ENCODE data around the gene CFLAR.
A peak's percentile ranks its signal among the peaks of the same experiment; 100 is the strongest.

The CFLAR gene

DNA sequence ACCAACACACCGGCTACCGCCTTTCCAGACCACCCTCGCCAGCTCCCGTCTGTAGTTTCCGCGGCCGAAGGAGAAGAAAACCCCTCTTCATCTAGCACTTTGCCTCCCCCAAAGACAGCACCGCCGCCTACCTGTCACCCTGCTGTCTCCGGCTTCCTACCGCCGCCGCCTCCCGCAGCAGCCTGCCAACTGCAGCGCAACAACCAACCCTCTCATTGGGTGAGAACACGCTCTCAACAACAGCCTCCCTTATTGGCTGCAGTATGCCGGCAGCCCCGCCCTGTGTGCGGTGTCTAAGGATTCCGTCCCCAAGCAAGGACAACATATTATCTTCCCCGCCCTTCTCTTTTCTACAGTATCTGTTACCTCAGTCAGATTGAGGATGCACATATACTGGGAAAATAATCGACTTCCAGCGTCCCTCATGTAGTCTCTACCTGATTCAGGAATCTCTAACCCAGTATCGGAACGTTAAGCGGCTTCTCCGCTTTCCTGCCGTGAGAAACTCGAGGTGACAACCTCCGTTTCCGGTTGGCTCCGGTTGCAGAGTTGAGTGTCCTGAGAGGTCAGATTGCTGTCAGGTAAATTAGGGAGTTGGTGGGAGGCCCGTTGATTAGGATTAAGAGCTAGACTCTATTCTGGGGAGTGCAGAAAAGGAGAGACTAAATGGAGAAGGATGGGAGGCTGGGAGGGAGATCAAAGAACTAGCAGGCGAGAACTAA is 44.3 kb upstream of the CFLAR start, which contains the start of the genes HYCC2 and NDUFB3 (continued):
- TF ChIP-seq ZNF777 (tag by site-specific recombination; IDR thresholded peaks at IDR 0.05; ENCODE audit: borderline replicate concordance) (peak; percentile 50; the same call in 1 of the 2 replicates), ZNF660 (tag by site-specific recombination; IDR thresholded peaks at IDR 0.05) (peak; percentile 85; the same call in 1 of the 2 replicates), ZSCAN30 (tag by site-specific recombination; IDR thresholded peaks at IDR 0.05) (peak; percentile 86), KLF7 (tag by site-specific recombination; IDR thresholded peaks at IDR 0.05; ENCODE audit: borderline replicate concordance) (peak; percentile 93; the same call in 1 of the 2 replicates), ZNF610 (tag by site-specific recombination; IDR thresholded peaks at IDR 0.05; ENCODE audit: borderline replicate concordance) (peak; percentile 59; the same call in 1 of the 2 replicates), SP3 (tag by site-specific recombination; IDR thresholded peaks at IDR 0.05) (peak; percentile 93), ZBTB7A (tag by site-specific recombination; IDR thresholded peaks at IDR 0.05; ENCODE audit: low read depth) (no peak), ZNF174 (tag by site-specific recombination; IDR thresholded peaks at IDR 0.05) (no peak), SP2 (tag by site-specific recombination; IDR thresholded peaks at IDR 0.05) (peak; percentile 84), ZNF391 (tag by site-specific recombination; IDR thresholded peaks at IDR 0.05; ENCODE audit: borderline replicate concordance, low read depth) (peak; percentile 91; the same call in 1 of the 2 replicates), MZF1 (tag by site-specific recombination; IDR thresholded peaks at IDR 0.05; ENCODE audit: borderline replicate concordance) (peak; percentile 33; the same call in 1 of the 2 replicates), ZNF501 (tag by site-specific recombination; IDR thresholded peaks at IDR 0.05) (peak; percentile 97), ZNF510 (tag by site-specific recombination; IDR thresholded peaks at IDR 0.05; ENCODE audit: insufficient replicate concordance) (no peak), SCRT2 (tag by site-specific recombination; IDR thresholded peaks at IDR 0.05) (0 out of 2 replicates have a peak, but pooled peaks have one; percentile 20), ZIC2 (tag by site-specific recombination; IDR thresholded peaks at IDR 0.05) (peak; percentile 78), TRIM28 (IDR thresholded peaks at IDR 0.05; ENCODE audit: borderline replicate concordance, low read length) (peak; percentile 98), ZNF76 (tag by site-specific recombination; IDR thresholded peaks at IDR 0.05; ENCODE audit: borderline replicate concordance, low read depth) (peak; percentile 55; the same call in 1 of the 2 replicates), ZSCAN23 (tag by site-specific recombination; IDR thresholded peaks at IDR 0.05) (peak; percentile 53; the same call in 1 of the 2 replicates), ZXDB (tag by site-specific recombination; IDR thresholded peaks at IDR 0.05) (peak; percentile 97), ZNF426 (tag by site-specific recombination; IDR thresholded peaks at IDR 0.05) (no peak), ZNF10 (tag by site-specific recombination; IDR thresholded peaks at IDR 0.05) (no peak), SP7 (tag by site-specific recombination; IDR thresholded peaks at IDR 0.05) (peak; percentile 94), ZNF175 (tag by site-specific recombination; IDR thresholded peaks at IDR 0.05) (no peak)
- TF ChIP-seq, protein P1, sequence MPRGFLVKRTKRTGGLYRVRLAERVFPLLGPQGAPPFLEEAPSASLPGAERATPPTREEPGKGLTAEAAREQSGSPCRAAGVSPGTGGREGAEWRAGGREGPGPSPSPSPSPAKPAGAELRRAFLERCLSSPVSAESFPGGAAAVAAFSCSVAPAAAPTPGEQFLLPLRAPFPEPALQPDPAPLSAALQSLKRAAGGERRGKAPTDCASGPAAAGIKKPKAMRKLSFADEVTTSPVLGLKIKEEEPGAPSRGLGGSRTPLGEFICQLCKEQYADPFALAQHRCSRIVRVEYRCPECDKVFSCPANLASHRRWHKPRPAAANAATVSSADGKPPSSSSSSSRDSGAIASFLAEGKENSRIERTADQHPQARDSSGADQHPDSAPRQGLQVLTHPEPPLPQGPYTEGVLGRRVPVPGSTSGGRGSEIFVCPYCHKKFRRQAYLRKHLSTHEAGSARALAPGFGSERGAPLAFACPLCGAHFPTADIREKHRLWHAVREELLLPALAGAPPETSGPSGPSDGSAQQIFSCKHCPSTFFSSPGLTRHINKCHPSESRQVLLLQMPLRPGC (tag by site-specific recombination; IDR thresholded peaks at IDR 0.05): 0 out of 2 replicates have a peak, but pooled peaks have one; percentile 18
- TF ChIP-seq, protein P2, sequence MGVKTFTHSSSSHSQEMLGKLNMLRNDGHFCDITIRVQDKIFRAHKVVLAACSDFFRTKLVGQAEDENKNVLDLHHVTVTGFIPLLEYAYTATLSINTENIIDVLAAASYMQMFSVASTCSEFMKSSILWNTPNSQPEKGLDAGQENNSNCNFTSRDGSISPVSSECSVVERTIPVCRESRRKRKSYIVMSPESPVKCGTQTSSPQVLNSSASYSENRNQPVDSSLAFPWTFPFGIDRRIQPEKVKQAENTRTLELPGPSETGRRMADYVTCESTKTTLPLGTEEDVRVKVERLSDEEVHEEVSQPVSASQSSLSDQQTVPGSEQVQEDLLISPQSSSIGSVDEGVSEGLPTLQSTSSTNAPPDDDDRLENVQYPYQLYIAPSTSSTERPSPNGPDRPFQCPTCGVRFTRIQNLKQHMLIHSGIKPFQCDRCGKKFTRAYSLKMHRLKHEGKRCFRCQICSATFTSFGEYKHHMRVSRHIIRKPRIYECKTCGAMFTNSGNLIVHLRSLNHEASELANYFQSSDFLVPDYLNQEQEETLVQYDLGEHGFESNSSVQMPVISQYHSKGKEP (tag by site-specific recombination; IDR thresholded peaks at IDR 0.05): no peak
- TF ChIP-seq, protein P3, sequence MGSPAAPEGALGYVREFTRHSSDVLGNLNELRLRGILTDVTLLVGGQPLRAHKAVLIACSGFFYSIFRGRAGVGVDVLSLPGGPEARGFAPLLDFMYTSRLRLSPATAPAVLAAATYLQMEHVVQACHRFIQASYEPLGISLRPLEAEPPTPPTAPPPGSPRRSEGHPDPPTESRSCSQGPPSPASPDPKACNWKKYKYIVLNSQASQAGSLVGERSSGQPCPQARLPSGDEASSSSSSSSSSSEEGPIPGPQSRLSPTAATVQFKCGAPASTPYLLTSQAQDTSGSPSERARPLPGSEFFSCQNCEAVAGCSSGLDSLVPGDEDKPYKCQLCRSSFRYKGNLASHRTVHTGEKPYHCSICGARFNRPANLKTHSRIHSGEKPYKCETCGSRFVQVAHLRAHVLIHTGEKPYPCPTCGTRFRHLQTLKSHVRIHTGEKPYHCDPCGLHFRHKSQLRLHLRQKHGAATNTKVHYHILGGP (tag by site-specific recombination; IDR thresholded peaks at IDR 0.05): no peak
- TF ChIP-seq, protein P4, sequence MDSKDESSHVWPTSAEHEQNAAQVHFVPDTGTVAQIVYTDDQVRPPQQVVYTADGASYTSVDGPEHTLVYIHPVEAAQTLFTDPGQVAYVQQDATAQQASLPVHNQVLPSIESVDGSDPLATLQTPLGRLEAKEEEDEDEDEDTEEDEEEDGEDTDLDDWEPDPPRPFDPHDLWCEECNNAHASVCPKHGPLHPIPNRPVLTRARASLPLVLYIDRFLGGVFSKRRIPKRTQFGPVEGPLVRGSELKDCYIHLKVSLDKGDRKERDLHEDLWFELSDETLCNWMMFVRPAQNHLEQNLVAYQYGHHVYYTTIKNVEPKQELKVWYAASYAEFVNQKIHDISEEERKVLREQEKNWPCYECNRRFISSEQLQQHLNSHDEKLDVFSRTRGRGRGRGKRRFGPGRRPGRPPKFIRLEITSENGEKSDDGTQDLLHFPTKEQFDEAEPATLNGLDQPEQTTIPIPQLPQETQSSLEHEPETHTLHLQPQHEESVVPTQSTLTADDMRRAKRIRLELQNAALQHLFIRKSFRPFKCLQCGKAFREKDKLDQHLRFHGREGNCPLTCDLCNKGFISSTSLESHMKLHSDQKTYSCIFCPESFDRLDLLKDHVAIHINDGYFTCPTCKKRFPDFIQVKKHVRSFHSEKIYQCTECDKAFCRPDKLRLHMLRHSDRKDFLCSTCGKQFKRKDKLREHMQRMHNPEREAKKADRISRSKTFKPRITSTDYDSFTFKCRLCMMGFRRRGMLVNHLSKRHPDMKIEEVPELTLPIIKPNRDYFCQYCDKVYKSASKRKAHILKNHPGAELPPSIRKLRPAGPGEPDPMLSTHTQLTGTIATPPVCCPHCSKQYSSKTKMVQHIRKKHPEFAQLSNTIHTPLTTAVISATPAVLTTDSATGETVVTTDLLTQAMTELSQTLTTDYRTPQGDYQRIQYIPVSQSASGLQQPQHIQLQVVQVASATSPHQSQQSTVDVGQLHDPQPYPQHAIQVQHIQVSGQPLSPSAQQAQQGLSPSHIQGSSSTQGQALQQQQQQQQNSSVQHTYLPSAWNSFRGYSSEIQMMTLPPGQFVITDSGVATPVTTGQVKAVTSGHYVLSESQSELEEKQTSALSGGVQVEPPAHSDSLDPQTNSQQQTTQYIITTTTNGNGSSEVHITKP (tag by site-specific recombination; IDR thresholded peaks at IDR 0.05): peak; percentile 46
- TF ChIP-seq, protein P5, sequence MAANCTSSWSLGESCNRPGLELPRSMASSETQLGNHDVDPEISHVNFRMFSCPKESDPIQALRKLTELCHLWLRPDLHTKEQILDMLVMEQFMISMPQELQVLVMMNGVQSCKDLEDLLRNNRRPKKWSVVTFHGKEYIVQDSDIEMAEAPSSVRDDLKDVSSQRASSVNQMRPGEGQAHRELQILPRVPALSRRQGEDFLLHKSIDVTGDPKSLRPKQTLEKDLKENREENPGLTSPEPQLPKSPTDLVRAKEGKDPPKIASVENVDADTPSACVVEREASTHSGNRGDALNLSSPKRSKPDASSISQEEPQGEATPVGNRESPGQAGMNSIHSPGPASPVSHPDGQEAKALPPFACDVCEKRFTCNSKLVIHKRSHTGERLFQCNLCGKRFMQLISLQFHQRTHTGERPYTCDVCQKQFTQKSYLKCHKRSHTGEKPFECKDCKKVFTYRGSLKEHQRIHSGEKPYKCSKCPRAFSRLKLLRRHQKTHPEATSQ (tag by site-specific recombination; IDR thresholded peaks at IDR 0.05): 0 out of 2 replicates have a peak, but pooled peaks have one; percentile 20

Data from HEK293 (cell line).